B cell (primary cell): ENCODE data around the gene TENM3.

Experiments
- EZH2 ChIP-seq: IDR thresholded peaks from 2 replicates; pipeline ENCODE4 v1.6.1; 2012; ENCODE audit warnings: borderline replicate concordance, low read depth, mild to moderate bottlenecking, moderate library complexity, low read length; ENCODE audit not compliant: insufficient read depth, poor library complexity, severe bottlenecking
- TF ChIP-seq, protein P1 (sequence below): fragments of 200-600 bp; IDR thresholded peaks from one replicate; pipeline ENCODE4 v1.8.0; 2022; ENCODE audit warnings: antibody characterized with exemption, mild to moderate bottlenecking

GRCh38 chr4:182827166-182827565 is 584.0 kb downstream of the TENM3 start:
- TF ChIP-seq, protein P1, sequence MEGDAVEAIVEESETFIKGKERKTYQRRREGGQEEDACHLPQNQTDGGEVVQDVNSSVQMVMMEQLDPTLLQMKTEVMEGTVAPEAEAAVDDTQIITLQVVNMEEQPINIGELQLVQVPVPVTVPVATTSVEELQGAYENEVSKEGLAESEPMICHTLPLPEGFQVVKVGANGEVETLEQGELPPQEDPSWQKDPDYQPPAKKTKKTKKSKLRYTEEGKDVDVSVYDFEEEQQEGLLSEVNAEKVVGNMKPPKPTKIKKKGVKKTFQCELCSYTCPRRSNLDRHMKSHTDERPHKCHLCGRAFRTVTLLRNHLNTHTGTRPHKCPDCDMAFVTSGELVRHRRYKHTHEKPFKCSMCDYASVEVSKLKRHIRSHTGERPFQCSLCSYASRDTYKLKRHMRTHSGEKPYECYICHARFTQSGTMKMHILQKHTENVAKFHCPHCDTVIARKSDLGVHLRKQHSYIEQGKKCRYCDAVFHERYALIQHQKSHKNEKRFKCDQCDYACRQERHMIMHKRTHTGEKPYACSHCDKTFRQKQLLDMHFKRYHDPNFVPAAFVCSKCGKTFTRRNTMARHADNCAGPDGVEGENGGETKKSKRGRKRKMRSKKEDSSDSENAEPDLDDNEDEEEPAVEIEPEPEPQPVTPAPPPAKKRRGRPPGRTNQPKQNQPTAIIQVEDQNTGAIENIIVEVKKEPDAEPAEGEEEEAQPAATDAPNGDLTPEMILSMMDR: no peak
- no peak for TF ChIP-seq EZH2
